Astrocyte (in vitro differentiated cells and primary cell): ENCODE measurements around the gene SACS. TPM values are rescaled to one million over a fixed set of nuclear protein-coding genes. Genes with fewer than 3 reads are reported as not detected.

Source experiments
- DNase-seq: peaks from one replicate; pipeline ENCODE4 v3.0.0-alpha.2; 2010; ENCODE audit warnings: low read depth
- FAIRE-seq: peaks from 2 replicates; lab custom pipeline; 2011; peaks lifted over from hg19 to GRCh38; lab: Jason Lieb, UNC
- H2AFZ ChIP-seq: 2 replicates; pipeline ENCODE4 v1.6.0; 2012; ENCODE audit warnings: low read depth, low read length, inconsistent platforms
- H3K27ac ChIP-seq: 2 replicates; pipeline ENCODE4 v1.5.1; 2011; ENCODE audit warnings: low read depth, low read length, inconsistent platforms
- H3K27me3 ChIP-seq: 2 replicates; pipeline ENCODE4 v1.6.0; 2011; ENCODE audit warnings: low read length, inconsistent platforms; ENCODE audit not compliant: insufficient read depth
- H3K36me3 ChIP-seq: 2 replicates; pipeline ENCODE4 v1.5.1; 2011; ENCODE audit warnings: low read length, inconsistent platforms; ENCODE audit not compliant: insufficient read depth
- H3K4me1 ChIP-seq: 2 replicates; pipeline ENCODE4 v1.5.1; 2011; ENCODE audit warnings: low read length, inconsistent platforms; ENCODE audit not compliant: insufficient read depth
- H3K4me2 ChIP-seq: 2 replicates; pipeline ENCODE4 v1.6.0; 2012; ENCODE audit warnings: low read length, inconsistent platforms
- H3K4me3 ChIP-seq: 2 replicates; pipeline ENCODE4 v1.5.1; 2011; ENCODE audit warnings: low read depth, mild to moderate bottlenecking, low read length, inconsistent platforms; ENCODE audit not compliant: insufficient read depth
- H3K79me2 ChIP-seq: 2 replicates; pipeline ENCODE4 v1.6.0; 2012; ENCODE audit warnings: mild to moderate bottlenecking, low read length, inconsistent platforms; ENCODE audit not compliant: insufficient read depth
- H3K9ac ChIP-seq: 2 replicates; pipeline ENCODE4 v1.6.0; 2012; ENCODE audit warnings: mild to moderate bottlenecking, low read length, inconsistent platforms
- H3K9me3 ChIP-seq: 2 replicates; pipeline ENCODE4 v1.5.1; 2012; ENCODE audit warnings: low read depth, mild to moderate bottlenecking, low read length, inconsistent platforms; ENCODE audit not compliant: insufficient read depth
- H4K20me1 ChIP-seq: 2 replicates; pipeline ENCODE4 v1.6.0; 2012; ENCODE audit warnings: low read length, inconsistent platforms; ENCODE audit not compliant: insufficient read depth
- H3K27ac Mint-ChIP-seq: one replicate; pipeline ENCODE4 v1.8.0; 2021; ENCODE audit warnings: mild to moderate bottlenecking, mixed read lengths; ENCODE audit not compliant: unreplicated experiment
- H3K27me3 Mint-ChIP-seq: one replicate; pipeline ENCODE4 v1.8.0; 2021; ENCODE audit warnings: low read depth, mixed read lengths; ENCODE audit not compliant: unreplicated experiment
- H3K36me3 Mint-ChIP-seq: one replicate; pipeline ENCODE4 v1.8.0; 2021; ENCODE audit warnings: low read depth, mixed read lengths; ENCODE audit not compliant: unreplicated experiment
- H3K4me1 Mint-ChIP-seq: one replicate; pipeline ENCODE4 v1.8.0; 2021; ENCODE audit warnings: low read depth, mixed read lengths; ENCODE audit not compliant: unreplicated experiment
- H3K4me3 Mint-ChIP-seq: one replicate; pipeline ENCODE4 v1.8.0; 2021; ENCODE audit warnings: mild to moderate bottlenecking, moderate library complexity, mixed read lengths; ENCODE audit not compliant: unreplicated experiment
- H3K9me3 Mint-ChIP-seq: one replicate; pipeline ENCODE4 v1.8.0; 2021; ENCODE audit warnings: mild to moderate bottlenecking, mixed read lengths; ENCODE audit not compliant: unreplicated experiment
- EZH2 ChIP-seq: IDR thresholded peaks from 2 replicates; pipeline ENCODE4 v1.6.1; 2012; ENCODE audit warnings: mild to moderate bottlenecking, low read length, inconsistent platforms; ENCODE audit not compliant: insufficient read depth
- total RNA-seq: library from RNA; stranded (reverse); gene quantifications from 2 replicates; pipeline ENCODE4 v1.2.1, GENCODE V29; 2021
- TF ChIP-seq, protein P1 (sequence below): IDR thresholded peaks from 2 replicates; pipeline ENCODE4 v1.5.1; 2011; ENCODE audit warnings: low read depth, mild to moderate bottlenecking, inconsistent platforms, low read length, moderate library complexity; ENCODE audit not compliant: insufficient read depth

The SACS gene
- total RNA-seq, 1 donor from 2014 or later, result 79.4 TPM

GRCh38 chr13:23427342-23427843, 6.1 kb downstream of the SACS start:
- Histone ChIP-seq H3K27ac (peak overlapping the region; percentile 99), H3K79me2 (peaks cover 77% of the 10 kb centered on the region), H2AFZ (no peak overlapping the region), H3K4me3 (peak overlapping the region; percentile 37), H3K4me1 (peaks cover 32% of the 10 kb centered on the region), H4K20me1 (no peaks in the 10 kb centered on the region), H3K27me3 (no peaks in the 10 kb centered on the region), H3K36me3 (peaks cover 5% of the 10 kb centered on the region), H3K9me3 (no peaks in the 10 kb centered on the region), H3K4me2 (peak overlapping the region; percentile 84), H3K9ac (peak overlapping the region; percentile 90)
- H3K36me3 Mint-ChIP-seq, result peaks cover 2% of the 10 kb centered on the region
- peak; percentile 99 for DNase-seq
- H3K4me3 Mint-ChIP-seq, result peak overlapping the region; percentile 47
- H3K4me1 Mint-ChIP-seq, result peaks cover 28% of the 10 kb centered on the region
- H3K9me3 Mint-ChIP-seq, result no peaks in the 10 kb centered on the region
- TF ChIP-seq, protein P1, sequence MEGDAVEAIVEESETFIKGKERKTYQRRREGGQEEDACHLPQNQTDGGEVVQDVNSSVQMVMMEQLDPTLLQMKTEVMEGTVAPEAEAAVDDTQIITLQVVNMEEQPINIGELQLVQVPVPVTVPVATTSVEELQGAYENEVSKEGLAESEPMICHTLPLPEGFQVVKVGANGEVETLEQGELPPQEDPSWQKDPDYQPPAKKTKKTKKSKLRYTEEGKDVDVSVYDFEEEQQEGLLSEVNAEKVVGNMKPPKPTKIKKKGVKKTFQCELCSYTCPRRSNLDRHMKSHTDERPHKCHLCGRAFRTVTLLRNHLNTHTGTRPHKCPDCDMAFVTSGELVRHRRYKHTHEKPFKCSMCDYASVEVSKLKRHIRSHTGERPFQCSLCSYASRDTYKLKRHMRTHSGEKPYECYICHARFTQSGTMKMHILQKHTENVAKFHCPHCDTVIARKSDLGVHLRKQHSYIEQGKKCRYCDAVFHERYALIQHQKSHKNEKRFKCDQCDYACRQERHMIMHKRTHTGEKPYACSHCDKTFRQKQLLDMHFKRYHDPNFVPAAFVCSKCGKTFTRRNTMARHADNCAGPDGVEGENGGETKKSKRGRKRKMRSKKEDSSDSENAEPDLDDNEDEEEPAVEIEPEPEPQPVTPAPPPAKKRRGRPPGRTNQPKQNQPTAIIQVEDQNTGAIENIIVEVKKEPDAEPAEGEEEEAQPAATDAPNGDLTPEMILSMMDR, result no peak
- TF ChIP-seq EZH2, result no peak
- peaks cover 3% of the 10 kb centered on the region for H3K27me3 Mint-ChIP-seq
- FAIRE-seq, result peak; percentile 96
- peak overlapping the region; percentile 95 for H3K27ac Mint-ChIP-seq

DNA sequence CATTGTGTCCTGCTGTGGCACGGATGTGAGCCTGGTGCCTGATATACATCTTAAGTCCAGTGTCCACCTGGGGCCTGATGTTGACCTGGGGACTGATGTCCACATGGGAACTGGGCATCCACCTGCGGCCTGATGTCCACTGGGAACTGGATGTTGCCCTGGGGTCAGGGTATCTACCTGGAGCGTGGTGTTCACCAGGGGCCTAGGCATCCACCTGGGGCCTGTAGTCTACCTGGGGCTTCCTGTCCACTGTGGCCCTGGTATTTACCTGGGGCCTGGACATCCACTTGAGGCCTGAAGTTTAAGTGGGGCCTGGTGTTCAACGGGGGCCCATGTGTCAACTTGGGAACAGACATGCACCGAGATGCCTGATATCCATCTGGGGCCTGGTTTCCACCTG, 11.9 kb downstream of the SACS start:
- Mint-ChIP-seq H3K36me3 (no peaks in the 10 kb centered on the region), H3K9me3 (no peaks in the 10 kb centered on the region), H3K27ac (no peak overlapping the region), H3K27me3 (no peaks in the 10 kb centered on the region), H3K4me3 (no peak overlapping the region), H3K4me1 (peaks cover 5% of the 10 kb centered on the region)
- H4K20me1 ChIP-seq, result no peaks in the 10 kb centered on the region
- no peak overlapping the region for H3K4me3 ChIP-seq
- H3K27ac ChIP-seq, result no peak overlapping the region
- H3K4me1 ChIP-seq, result peaks cover under 1% of the 10 kb centered on the region
- H3K27me3 ChIP-seq, result no peaks in the 10 kb centered on the region
- H2AFZ ChIP-seq, result no peak overlapping the region
- H3K79me2 ChIP-seq, result peaks cover 64% of the 10 kb centered on the region
- H3K9ac ChIP-seq, result no peak overlapping the region
- no peak for DNase-seq
- no peaks in the 10 kb centered on the region for H3K9me3 ChIP-seq
- no peak for FAIRE-seq
- no peak overlapping the region for H3K4me2 ChIP-seq
- TF ChIP-seq, protein P1, result no peak
- no peak for TF ChIP-seq EZH2
- peaks cover 8% of the 10 kb centered on the region for H3K36me3 ChIP-seq
